Neural progenitor cell (in vitro differentiated cells): Measurements from ENCODE around the gene PROSER2. TPM values are rescaled to one million over a fixed set of nuclear protein-coding genes. Genes with fewer than 3 reads are reported as not detected.
A peak's percentile ranks its signal among the peaks of the same experiment; 100 is the strongest.

Experiments used
- DNase-seq: peaks from one replicate; pipeline ENCODE4 v3.0.0-alpha.2; 2016; ENCODE audit warnings: low spot score
- H2AFZ ChIP-seq: fragments of 200-600 bp; sonication (generic); replicated peaks from 2 replicates; pipeline ENCODE4 v1.6.1; 2016; ENCODE audit warnings: antibody characterized with exemption
- H3F3A ChIP-seq: fragments of 200-600 bp; sonication (generic); 2 replicates; pipeline ENCODE4 v1.6.1; 2016; ENCODE audit warnings: antibody characterized with exemption, low read depth
- H3K27ac ChIP-seq: fragments of 200-600 bp; sonication (generic); 2 replicates; pipeline ENCODE4 v1.5.1; 2016; ENCODE audit warnings: mild to moderate bottlenecking
- H3K27me3 ChIP-seq: fragments of 200-600 bp; sonication (generic); 2 replicates; pipeline ENCODE4 v1.6.1; 2016; ENCODE audit warnings: mild to moderate bottlenecking, moderate library complexity
- H3K36me3 ChIP-seq: fragments of 200-600 bp; sonication (generic); 2 replicates; pipeline ENCODE4 v1.5.1; 2016
- H3K4me1 ChIP-seq: fragments of 200-600 bp; sonication (generic); 2 replicates; pipeline ENCODE4 v1.6.1; 2016; ENCODE audit warnings: mixed run types
- H3K4me2 ChIP-seq: fragments of 200-600 bp; sonication (generic); 2 replicates; pipeline ENCODE4 v1.6.1; 2016
- H3K4me3 ChIP-seq: fragments of 200-600 bp; sonication (generic); 2 replicates; pipeline ENCODE4 v1.5.1; 2016
- H3K79me2 ChIP-seq: fragments of 200-600 bp; sonication (generic); 2 replicates; pipeline ENCODE4 v1.6.1; 2016; ENCODE audit warnings: low read depth
- H3K9ac ChIP-seq: fragments of 200-600 bp; sonication (generic); 2 replicates; pipeline ENCODE4 v1.6.1; 2016
- H3K9me3 ChIP-seq: fragments of 200-600 bp; sonication (generic); 2 replicates; pipeline ENCODE4 v1.5.1; 2016; ENCODE audit warnings: low read depth
- H4K20me1 ChIP-seq: fragments of 200-600 bp; sonication (generic); 2 replicates; pipeline ENCODE4 v1.6.1; 2016; ENCODE audit warnings: low read depth
- H3K27ac Mint-ChIP-seq: 3 replicates; pipeline ENCODE4 v1.8.0; 2021; ENCODE audit warnings: mixed read lengths
- H3K27me3 Mint-ChIP-seq: 2 replicates; pipeline ENCODE4 v1.8.0; 2022; ENCODE audit warnings: low read depth, mild to moderate bottlenecking, inconsistent platforms, moderate library complexity, mixed read lengths; ENCODE audit not compliant: insufficient read depth
- H3K36me3 Mint-ChIP-seq: 3 replicates; pipeline ENCODE4 v1.8.0; 2021; ENCODE audit warnings: mixed read lengths
- H3K4me1 Mint-ChIP-seq: 3 replicates; pipeline ENCODE4 v1.8.0; 2021; ENCODE audit warnings: mixed read lengths
- H3K4me3 Mint-ChIP-seq: 3 replicates; pipeline ENCODE4 v1.8.0; 2021; ENCODE audit warnings: mild to moderate bottlenecking, moderate library complexity, mixed read lengths
- H3K9me3 Mint-ChIP-seq: 3 replicates; pipeline ENCODE4 v1.8.0; 2020; ENCODE audit warnings: mixed read lengths
- EZH2 ChIP-seq: fragments of 200-600 bp; sonication (generic); IDR thresholded peaks from 2 replicates; pipeline ENCODE4 v1.6.1; 2017; ENCODE audit warnings: antibody characterized with exemption, mild to moderate bottlenecking, moderate library complexity
- EZH2phosphoT487 ChIP-seq: fragments of 200-600 bp; sonication (generic); IDR thresholded peaks from 2 replicates; pipeline ENCODE4 v1.6.1; 2017; ENCODE audit warnings: antibody characterized with exemption
- total RNA-seq: library from RNA; depleted of rRNA; stranded (reverse); fragments of >200 nt; gene quantifications from 2 replicates; pipeline ENCODE4 v1.2.3, GENCODE V29; 2015; ENCODE audit warnings: low replicate concordance
- TF ChIP-seq, protein P1 (sequence below): fragments of 200-600 bp; sonication (generic); IDR thresholded peaks from 2 replicates; pipeline ENCODE4 v1.5.1; 2017; ENCODE audit warnings: antibody characterized with exemption, mild to moderate bottlenecking

Gene PROSER2
- total RNA-seq, 1 donor from 2014 or later: 2.3 TPM

- TF ChIP-seq EZH2: no peak
- TF ChIP-seq, protein P1, sequence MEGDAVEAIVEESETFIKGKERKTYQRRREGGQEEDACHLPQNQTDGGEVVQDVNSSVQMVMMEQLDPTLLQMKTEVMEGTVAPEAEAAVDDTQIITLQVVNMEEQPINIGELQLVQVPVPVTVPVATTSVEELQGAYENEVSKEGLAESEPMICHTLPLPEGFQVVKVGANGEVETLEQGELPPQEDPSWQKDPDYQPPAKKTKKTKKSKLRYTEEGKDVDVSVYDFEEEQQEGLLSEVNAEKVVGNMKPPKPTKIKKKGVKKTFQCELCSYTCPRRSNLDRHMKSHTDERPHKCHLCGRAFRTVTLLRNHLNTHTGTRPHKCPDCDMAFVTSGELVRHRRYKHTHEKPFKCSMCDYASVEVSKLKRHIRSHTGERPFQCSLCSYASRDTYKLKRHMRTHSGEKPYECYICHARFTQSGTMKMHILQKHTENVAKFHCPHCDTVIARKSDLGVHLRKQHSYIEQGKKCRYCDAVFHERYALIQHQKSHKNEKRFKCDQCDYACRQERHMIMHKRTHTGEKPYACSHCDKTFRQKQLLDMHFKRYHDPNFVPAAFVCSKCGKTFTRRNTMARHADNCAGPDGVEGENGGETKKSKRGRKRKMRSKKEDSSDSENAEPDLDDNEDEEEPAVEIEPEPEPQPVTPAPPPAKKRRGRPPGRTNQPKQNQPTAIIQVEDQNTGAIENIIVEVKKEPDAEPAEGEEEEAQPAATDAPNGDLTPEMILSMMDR: no peak
- no peak for TF ChIP-seq EZH2phosphoT487
- Mint-ChIP-seq H3K4me1 (peaks cover 30% of the 10 kb centered on the region), H3K27me3 (peaks cover 5% of the 10 kb centered on the region), H3K36me3 (no peaks in the 10 kb centered on the region), H3K4me3 (no peak overlapping the region), H3K27ac (peak overlapping the region; percentile 83), H3K9me3 (no peaks in the 10 kb centered on the region)
- Histone ChIP-seq H3F3A (peaks cover 9% of the 10 kb centered on the region), H3K4me3 (no peak overlapping the region), H3K4me2 (no peak overlapping the region), H4K20me1 (no peaks in the 10 kb centered on the region), H3K27me3 (no peaks in the 10 kb centered on the region), H3K79me2 (no peaks in the 10 kb centered on the region), H2AFZ (no peak overlapping the region), H3K9ac (no peak overlapping the region), H3K27ac (no peak overlapping the region), H3K9me3 (no peaks in the 10 kb centered on the region), H3K4me1 (peaks cover 13% of the 10 kb centered on the region), H3K36me3 (no peaks in the 10 kb centered on the region)
- DNase-seq: no peak
Observed at GRCh38 chr10:11879387-11880094, 56.4 kb downstream of the PROSER2 start.

DNA sequence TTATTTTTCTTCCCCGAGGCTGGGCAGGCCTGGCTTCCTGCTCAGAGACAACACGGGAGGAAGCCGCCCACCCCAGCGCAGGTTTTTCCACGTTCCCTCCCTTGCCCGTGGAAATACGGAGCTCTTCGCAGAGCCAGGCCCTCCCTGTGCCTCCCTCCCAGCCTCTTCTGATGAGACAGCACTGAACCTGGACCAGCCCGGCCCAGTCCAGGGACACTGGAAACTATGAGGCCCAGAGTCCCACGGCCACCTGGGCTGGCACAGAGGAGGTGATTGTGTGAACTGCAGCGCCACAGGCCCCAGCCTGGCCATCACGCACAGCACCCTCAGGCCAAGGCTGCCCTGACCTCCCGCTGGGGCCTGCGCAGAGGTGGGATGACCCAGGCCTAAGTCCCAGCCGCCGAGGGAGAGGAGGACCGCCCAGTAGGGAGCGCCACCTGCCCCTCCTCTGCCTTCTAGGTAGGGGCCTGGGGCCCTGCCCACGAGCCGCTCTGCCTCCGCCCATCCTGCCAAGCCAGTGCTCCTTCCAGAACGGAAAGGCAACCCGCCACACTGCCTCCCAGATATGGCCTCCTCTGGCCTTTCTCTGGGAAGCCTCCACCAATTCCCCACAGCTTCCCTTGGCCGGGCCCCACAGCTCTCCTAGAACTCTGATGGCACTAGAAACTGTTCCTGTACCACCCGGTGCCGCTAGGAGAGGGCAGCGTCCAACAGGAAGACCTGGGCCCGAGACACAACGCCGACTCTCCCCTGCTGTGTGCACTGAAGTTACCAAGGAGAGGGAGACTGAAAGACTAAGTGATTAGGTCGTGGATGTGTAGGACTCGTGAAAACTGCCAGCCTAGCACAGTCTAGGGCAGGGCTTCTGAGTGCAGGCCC is 57.2 kb downstream of the PROSER2 start:
- no peaks in the 10 kb centered on the region for H3K27me3 ChIP-seq
- no peaks in the 10 kb centered on the region for H3K36me3 Mint-ChIP-seq
- no peaks in the 10 kb centered on the region for H3K79me2 ChIP-seq
- H3K9me3 ChIP-seq: no peaks in the 10 kb centered on the region
- TF ChIP-seq EZH2phosphoT487 (no peak), EZH2 (no peak)
- TF ChIP-seq, protein P1: no peak
- H4K20me1 ChIP-seq: no peaks in the 10 kb centered on the region
- peak overlapping the region; percentile 83 for H3K27ac Mint-ChIP-seq
- no peaks in the 10 kb centered on the region for H3K36me3 ChIP-seq
- no peak overlapping the region for H3K4me2 ChIP-seq
- DNase-seq: no peak
- no peaks in the 10 kb centered on the region for H3K9me3 Mint-ChIP-seq
- H2AFZ ChIP-seq: no peak overlapping the region
- no peak overlapping the region for H3K4me3 Mint-ChIP-seq
- peaks cover under 1% of the 10 kb centered on the region for H3F3A ChIP-seq
- peaks cover 5% of the 10 kb centered on the region for H3K27me3 Mint-ChIP-seq
- H3K4me1 ChIP-seq: peaks cover 5% of the 10 kb centered on the region
- no peak overlapping the region for H3K4me3 ChIP-seq
- peaks cover 22% of the 10 kb centered on the region for H3K4me1 Mint-ChIP-seq
- no peak overlapping the region for H3K27ac ChIP-seq
- no peak overlapping the region for H3K9ac ChIP-seq

DNA sequence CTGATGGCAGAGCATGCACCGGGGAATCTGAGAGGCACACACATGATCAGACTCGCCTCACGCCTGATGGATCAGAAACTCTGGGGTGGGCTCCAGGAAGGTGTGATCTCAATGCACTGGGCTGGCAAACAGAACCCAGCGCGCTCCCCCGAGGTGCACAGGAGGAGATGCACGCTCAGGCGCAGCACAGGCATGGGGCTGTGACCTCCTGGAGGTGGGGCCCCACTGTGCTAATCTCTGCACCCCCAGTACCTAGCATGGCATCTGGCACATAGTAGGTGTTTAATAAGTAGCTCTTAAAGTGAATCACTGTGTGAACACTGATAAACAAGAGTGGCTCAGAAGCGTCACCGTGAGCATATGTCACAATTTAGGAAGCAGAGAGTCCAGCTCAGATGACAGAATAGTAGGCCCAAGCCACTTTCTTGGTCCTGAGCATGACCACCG is 57.9 kb downstream of the PROSER2 start:
- no peaks in the 10 kb centered on the region for H3K36me3 Mint-ChIP-seq
- no peak overlapping the region for H3K4me3 ChIP-seq
- no peaks in the 10 kb centered on the region for H3K4me1 ChIP-seq
- no peaks in the 10 kb centered on the region for H4K20me1 ChIP-seq
- TF ChIP-seq, protein P1: no peak
- TF ChIP-seq EZH2 (no peak), EZH2phosphoT487 (no peak)
- H3K27ac Mint-ChIP-seq: peak overlapping the region; percentile 30
- H3K9ac ChIP-seq: no peak overlapping the region
- H3F3A ChIP-seq: no peaks in the 10 kb centered on the region
- no peaks in the 10 kb centered on the region for H3K79me2 ChIP-seq
- DNase-seq: no peak
- H3K9me3 Mint-ChIP-seq: no peaks in the 10 kb centered on the region
- peaks cover 4% of the 10 kb centered on the region for H3K27me3 Mint-ChIP-seq
- no peaks in the 10 kb centered on the region for H3K27me3 ChIP-seq
- no peak overlapping the region for H3K27ac ChIP-seq
- H3K4me2 ChIP-seq: no peak overlapping the region
- H3K9me3 ChIP-seq: no peaks in the 10 kb centered on the region
- no peak overlapping the region for H2AFZ ChIP-seq
- H3K36me3 ChIP-seq: no peaks in the 10 kb centered on the region
- H3K4me1 Mint-ChIP-seq: peaks cover 16% of the 10 kb centered on the region
- H3K4me3 Mint-ChIP-seq: no peak overlapping the region
